ENCODE measurements around the gene CUL4A.

DNA sequence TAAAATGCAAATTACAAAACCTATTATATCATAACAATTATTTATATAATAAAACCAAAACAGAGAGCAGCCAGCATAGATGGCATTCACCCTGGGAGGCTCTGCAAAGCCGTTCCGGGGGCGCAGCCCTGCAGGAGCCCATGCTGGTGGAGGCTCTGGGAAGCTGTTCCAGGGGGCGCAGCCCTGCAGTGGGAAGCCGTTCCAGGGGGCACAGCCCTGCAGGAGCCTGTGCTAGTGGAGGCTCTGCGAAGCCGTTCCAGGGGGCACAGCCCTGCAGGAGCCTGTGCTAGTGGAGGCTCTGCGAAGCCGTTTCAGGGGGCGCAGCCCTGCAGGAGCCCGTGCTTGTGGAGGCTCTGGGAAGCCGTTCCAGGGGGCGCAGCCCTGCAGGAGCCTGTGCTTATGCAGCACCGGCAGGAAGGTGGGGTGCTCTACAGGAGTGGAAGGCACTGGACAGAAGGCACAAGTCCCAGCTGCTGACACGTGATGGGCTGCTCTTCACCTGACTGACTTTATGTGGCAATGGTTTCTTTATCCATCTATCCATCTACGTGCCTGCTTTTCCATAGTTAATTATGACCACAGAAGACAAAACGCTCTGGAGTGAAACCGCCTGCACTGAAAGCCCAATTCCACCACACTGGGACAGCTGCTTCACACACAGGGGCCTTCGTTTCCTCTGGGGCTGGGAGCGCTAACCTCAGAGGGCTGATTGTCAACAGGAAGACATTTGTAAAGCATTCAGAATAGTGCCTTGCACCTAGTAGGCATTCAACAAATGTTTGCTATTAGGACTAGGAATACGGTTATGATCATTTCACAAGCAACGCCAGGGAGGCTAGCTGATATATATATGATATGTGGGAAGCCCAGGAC lies 24.6 kb upstream of the CUL4A start:
- TF ChIP-seq POLR2AphosphoS5 (IDR thresholded peaks at IDR 0.05), result no peak
- TF ChIP-seq, protein P1, sequence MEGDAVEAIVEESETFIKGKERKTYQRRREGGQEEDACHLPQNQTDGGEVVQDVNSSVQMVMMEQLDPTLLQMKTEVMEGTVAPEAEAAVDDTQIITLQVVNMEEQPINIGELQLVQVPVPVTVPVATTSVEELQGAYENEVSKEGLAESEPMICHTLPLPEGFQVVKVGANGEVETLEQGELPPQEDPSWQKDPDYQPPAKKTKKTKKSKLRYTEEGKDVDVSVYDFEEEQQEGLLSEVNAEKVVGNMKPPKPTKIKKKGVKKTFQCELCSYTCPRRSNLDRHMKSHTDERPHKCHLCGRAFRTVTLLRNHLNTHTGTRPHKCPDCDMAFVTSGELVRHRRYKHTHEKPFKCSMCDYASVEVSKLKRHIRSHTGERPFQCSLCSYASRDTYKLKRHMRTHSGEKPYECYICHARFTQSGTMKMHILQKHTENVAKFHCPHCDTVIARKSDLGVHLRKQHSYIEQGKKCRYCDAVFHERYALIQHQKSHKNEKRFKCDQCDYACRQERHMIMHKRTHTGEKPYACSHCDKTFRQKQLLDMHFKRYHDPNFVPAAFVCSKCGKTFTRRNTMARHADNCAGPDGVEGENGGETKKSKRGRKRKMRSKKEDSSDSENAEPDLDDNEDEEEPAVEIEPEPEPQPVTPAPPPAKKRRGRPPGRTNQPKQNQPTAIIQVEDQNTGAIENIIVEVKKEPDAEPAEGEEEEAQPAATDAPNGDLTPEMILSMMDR (IDR thresholded peaks at IDR 0.05), result no peak
